ENCODE measurements around the gene VSIG2. TPM values are rescaled to one million over a fixed set of nuclear protein-coding genes. Genes with fewer than 3 reads are reported as not detected.

Gene VSIG2
- total and polyA plus RNA-seq, 10 of the 15 experiments (the other 5 are each of a cell fraction or from before 2014, with no cell fraction given), result 0.13 to 0.31 (median 0.15) TPM; not detected in 5

DNA sequence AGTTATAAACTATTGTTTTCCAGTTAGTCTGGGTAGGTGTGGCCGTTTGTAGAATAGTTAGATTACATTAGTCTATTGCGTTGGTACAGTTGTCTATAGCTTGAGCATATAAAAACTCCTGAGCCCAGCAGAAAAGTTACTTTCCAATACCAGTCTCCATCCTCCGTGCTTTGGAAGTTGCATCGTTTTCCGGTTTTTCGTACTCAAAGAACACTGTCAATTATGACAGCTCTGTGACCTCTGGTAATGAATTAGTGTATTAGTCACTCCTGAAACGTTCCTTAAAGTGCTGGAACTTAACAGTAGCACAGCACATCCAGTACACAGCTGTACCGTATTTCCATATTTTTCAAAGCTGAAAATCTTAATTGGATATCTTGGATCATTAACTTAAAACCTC is 49.0 kb upstream of the VSIG2 start:
- ChIA-PET SMC1A (ENCODE audit: uncharacterized antibody, unreplicated experiment) (interaction anchor here (0.7 to 2.5 kb wide), 8 partner anchors 11 to 1086 kb away, joined by 3 to 11 read pairs (median 4); no protein-coding TSS in a partner anchor), POLR2A (interaction anchor here (0.7 to 1.3 kb wide), 3 partner anchors 38 to 178 kb away, joined by 3 read pairs; partner anchors contain the start of genes ESAM and TBRG1), CTCF (interaction anchor here (0.6 to 11.5 kb wide), 10 partner anchors 9 to 178 kb away, joined by 3 to 272 read pairs (median 6); partner anchors contain the start of genes ESAM and TBRG1), RAD21 (ENCODE audit: unreplicated experiment) (interaction anchor here (0.8 to 3.0 kb wide), 5 partner anchors 33 to 769 kb away, joined by 3 to 11 read pairs (median 4); partner anchors contain the start of gene EI24)
- Histone ChIP-seq H2AFZ (ENCODE audit: control insufficient read depth, low read depth, low read length) (peak overlapping the region; percentile 76), H3K4me2 (ENCODE audit: control insufficient read depth, insufficient read depth) (peak overlapping the region; percentile 97), H3K4me3 (peak overlapping the region; percentile 84), H3K9ac (ENCODE audit: control insufficient read depth, insufficient read depth, low read length) (peak overlapping the region; percentile 81), H3K79me2 (ENCODE audit: control insufficient read depth, insufficient read depth, low read length) (peaks cover 45% of the 10 kb centered on the region), H3K9me3 (replicated peaks; ENCODE audit: control insufficient read depth, insufficient read depth, low read length) (no peaks in the 10 kb centered on the region), H3K36me3 (ENCODE audit: control insufficient read depth in 2 of 2, insufficient read depth in 2 of 2, low read length in 1 of 2) (no peaks in the 10 kb centered on the region), H3K4me1 (ENCODE audit: control insufficient read depth, insufficient read depth, low read length) (peaks cover 9% of the 10 kb centered on the region), H3K27ac (ENCODE audit: control insufficient read depth, insufficient read depth) (peak overlapping the region; percentile 94), H3K27me3 (replicated peaks in 1 of 2; ENCODE audit: control insufficient read depth in 2 of 2, insufficient read depth in 2 of 2, low read length in 1 of 2) (peaks cover 0 to 1% of the 10 kb centered on the region in 2 experiments; a peak in 1 of 4 replicates), H4K20me1 (ENCODE audit: control insufficient read depth, insufficient read depth) (no peaks in the 10 kb centered on the region)
- WGBS (ENCODE audit: insufficient coverage, insufficient replicate concordance, low lambda C conversion rate, missing lambda C conversion rate), result 30% methylated on average over 8 of the region's 8 CpGs
- DNase-seq (ENCODE audit: low read depth, low spot score) (no peak), FAIRE-seq (no peak), ATAC-seq (no peak)
- intact Hi-C loops (cut with micrococcal nuclease; ENCODE audit: unreplicated experiment) (loop anchor here (2.0 kb wide), 1 partner anchor 36 kb away; no protein-coding TSS in a partner anchor), in situ Hi-C loops (cut with MboI) (no loop called here)
- TF ChIP-seq KAT2A (conservative IDR thresholded peaks at IDR 0.05; ENCODE audit: control insufficient read depth, low read depth, low read length), result no peak
- no peak for TF ChIP-seq LARP7 (IDR thresholded peaks at IDR 0.05)
- no peak for TF ChIP-seq GABPA (IDR thresholded peaks at IDR 0.05; ENCODE audit: low read depth)
- no peak for TF ChIP-seq SMC3 (IDR thresholded peaks at IDR 0.05; ENCODE audit: borderline replicate concordance, low read length)
- no peak for TF ChIP-seq TARDBP (IDR thresholded peaks at IDR 0.05; ENCODE audit: borderline replicate concordance)
- TF ChIP-seq, protein P1, sequence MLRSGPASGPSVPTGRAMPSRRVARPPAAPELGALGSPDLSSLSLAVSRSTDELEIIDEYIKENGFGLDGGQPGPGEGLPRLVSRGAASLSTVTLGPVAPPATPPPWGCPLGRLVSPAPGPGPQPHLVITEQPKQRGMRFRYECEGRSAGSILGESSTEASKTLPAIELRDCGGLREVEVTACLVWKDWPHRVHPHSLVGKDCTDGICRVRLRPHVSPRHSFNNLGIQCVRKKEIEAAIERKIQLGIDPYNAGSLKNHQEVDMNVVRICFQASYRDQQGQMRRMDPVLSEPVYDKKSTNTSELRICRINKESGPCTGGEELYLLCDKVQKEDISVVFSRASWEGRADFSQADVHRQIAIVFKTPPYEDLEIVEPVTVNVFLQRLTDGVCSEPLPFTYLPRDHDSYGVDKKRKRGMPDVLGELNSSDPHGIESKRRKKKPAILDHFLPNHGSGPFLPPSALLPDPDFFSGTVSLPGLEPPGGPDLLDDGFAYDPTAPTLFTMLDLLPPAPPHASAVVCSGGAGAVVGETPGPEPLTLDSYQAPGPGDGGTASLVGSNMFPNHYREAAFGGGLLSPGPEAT (IDR thresholded peaks at IDR 0.05; ENCODE audit: low read depth), result no peak
- no peak for TF ChIP-seq ZNF207 (IDR thresholded peaks at IDR 0.05; ENCODE audit: borderline replicate concordance)
- TF ChIP-seq SPI1 (IDR thresholded peaks at IDR 0.05; ENCODE audit: borderline replicate concordance, insufficient read depth, low read depth, low read length), result no peak
- TF ChIP-seq, protein P2, sequence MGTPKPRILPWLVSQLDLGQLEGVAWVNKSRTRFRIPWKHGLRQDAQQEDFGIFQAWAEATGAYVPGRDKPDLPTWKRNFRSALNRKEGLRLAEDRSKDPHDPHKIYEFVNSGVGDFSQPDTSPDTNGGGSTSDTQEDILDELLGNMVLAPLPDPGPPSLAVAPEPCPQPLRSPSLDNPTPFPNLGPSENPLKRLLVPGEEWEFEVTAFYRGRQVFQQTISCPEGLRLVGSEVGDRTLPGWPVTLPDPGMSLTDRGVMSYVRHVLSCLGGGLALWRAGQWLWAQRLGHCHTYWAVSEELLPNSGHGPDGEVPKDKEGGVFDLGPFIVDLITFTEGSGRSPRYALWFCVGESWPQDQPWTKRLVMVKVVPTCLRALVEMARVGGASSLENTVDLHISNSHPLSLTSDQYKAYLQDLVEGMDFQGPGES (IDR thresholded peaks at IDR 0.05), result no peak
- BruUV-seq (replicated peaks), result no TSS peak
